K562 (cell line): ENCODE data around the gene SLC22A23. TPM values are rescaled to one million over a fixed set of nuclear protein-coding genes. Genes with fewer than 3 reads are reported as not detected.
A peak's percentile ranks its signal among the peaks of the same experiment; 100 is the strongest.

Source experiments
- ATAC-seq: fragments of 200-7000 bp; cut with Tn5 transposase; 3 replicates; pipeline ENCODE4 v1.9.1; 2020; ENCODE audit warnings: moderate library complexity
- BruUV-seq: library from RNA; stranded (reverse); fragments of 400-500 nt; replicated peaks from 2 replicates; lab custom pipeline; 2021; lab: Mats Ljungman, UMichigan
- CTCF ChIA-PET: fragments of 300-600 bp; formaldehyde crosslinking; extraction: SDS; loops from one replicate; lab custom pipeline; 2021; ENCODE audit warnings: low intra/inter-chr PET ratio; lab: Yijun Ruan, JAX
- POLR2A ChIA-PET: fragments of 300-600, 350-650 bp; sonication (Branson Sonifier 250); formaldehyde crosslinking; extraction: SDS; loops from one replicate; lab custom pipeline; 2021; ENCODE audit warnings: antibody characterized with exemption, inconsistent platforms; lab: Yijun Ruan, JAX
- DNase-seq, 4 experiments: peaks; one replicate each; pipeline versions ENCODE4 v3.0.0 to v3.0.0-alpha.2; 2011 to 2018; ENCODE audit warnings: low spot score in 3 of 4, mixed read lengths in 3 of 4; ENCODE audit errors: extremely low read depth in 1 of 4
- FAIRE-seq: peaks from 2 replicates; lab custom pipeline; 2011; peaks lifted over from hg19 to GRCh38; lab: Jason Lieb, UNC
- H2AFZ ChIP-seq: 2 replicates; pipeline ENCODE4 v1.6.0; 2011; ENCODE audit warnings: low read depth, low read length, control low read depth, inconsistent platforms
- H3K27ac ChIP-seq: fragments of 200-600 bp; 3 replicates; pipeline ENCODE4 v1.8.0; 2011; ENCODE audit warnings: low read depth, mild to moderate bottlenecking, control low read depth, inconsistent platforms, low read length, moderate library complexity, mixed read lengths; ENCODE audit errors: extremely low read depth
- H3K27me3 ChIP-seq, 2 experiments: fragments of 300-600 bp in 1 of 2; 2 replicates in 1 of 2; 3 replicates in 1 of 2; pipeline versions ENCODE4 v1.6.0 to v1.8.0; 2011; ENCODE audit warnings: inconsistent platforms in 2 of 2, low read length in 2 of 2, mild to moderate bottlenecking in 1 of 2, mixed read lengths in 1 of 2, moderate library complexity in 1 of 2; ENCODE audit not compliant: control insufficient read depth in 2 of 2, insufficient read depth in 2 of 2
- H3K36me3 ChIP-seq: fragments of 300-600 bp; 3 replicates; pipeline ENCODE4 v1.8.0; 2011; ENCODE audit warnings: mild to moderate bottlenecking, low read length, inconsistent platforms; ENCODE audit not compliant: control insufficient read depth, insufficient read depth
- H3K4me1 ChIP-seq, 2 experiments: fragments of 200-600 bp in 1 of 2; replicated peaks in 1 of 2; 2 replicates in 1 of 2; 3 replicates in 1 of 2; pipeline versions ENCODE4 v1.5.1 to v1.8.0; 2011; ENCODE audit warnings: inconsistent platforms in 2 of 2, low read length in 2 of 2, mild to moderate bottlenecking in 1 of 2, mixed read lengths in 1 of 2, moderate library complexity in 1 of 2; ENCODE audit not compliant: control insufficient read depth in 2 of 2, insufficient read depth in 2 of 2
- H3K4me2 ChIP-seq: 2 replicates; pipeline ENCODE4 v1.6.1; 2011; ENCODE audit warnings: low read length, control low read depth, inconsistent platforms, mixed read lengths; ENCODE audit not compliant: insufficient read depth
- H3K4me3 ChIP-seq: fragments of 200-600 bp; sonication (generic), shearing (Covaris generic); 2 replicates; pipeline ENCODE4 v1.5.1; 2016; ENCODE audit warnings: control low read depth, inconsistent platforms
- H3K79me2 ChIP-seq: fragments of 200-600 bp; 3 replicates; pipeline ENCODE4 v1.8.0; 2011; ENCODE audit warnings: low read length, inconsistent platforms; ENCODE audit not compliant: control insufficient read depth, insufficient read depth
- H3K9ac ChIP-seq, 2 experiments: 2 replicates each; pipeline versions ENCODE4 v1.6.0 to v1.6.1; 2011; ENCODE audit warnings: low read depth in 2 of 2, low read length in 2 of 2, control low read depth in 1 of 2, inconsistent platforms in 1 of 2, mild to moderate bottlenecking in 1 of 2, mixed read lengths in 1 of 2; ENCODE audit not compliant: insufficient read depth in 1 of 2
- H3K9me1 ChIP-seq: one replicate; pipeline ENCODE4 v1.6.0; 2011; ENCODE audit warnings: inconsistent platforms, mild to moderate bottlenecking, low read length, moderate library complexity; ENCODE audit not compliant: control insufficient read depth, insufficient read depth
- H3K9me3 ChIP-seq: replicated peaks from 2 replicates; pipeline ENCODE4 v1.5.1; 2011; ENCODE audit warnings: low read depth, low read length, inconsistent platforms; ENCODE audit not compliant: control insufficient read depth, insufficient read depth
- H4K20me1 ChIP-seq: replicated peaks from 2 replicates; pipeline ENCODE4 v1.6.1; 2011; ENCODE audit warnings: low read length, inconsistent platforms, mixed read lengths; ENCODE audit not compliant: control insufficient read depth, insufficient read depth
- BCL6 ChIP-seq: fragments of 250-450 bp; sonication (Bioruptor Pico); IDR thresholded peaks from 2 replicates; pipeline ENCODE4 v1.4.0; 2020
- CBFA2T2 ChIP-seq: fragments of 450-650 bp; conservative IDR thresholded peaks from 2 replicates; pipeline ENCODE4 v1.6.1; 2017; ENCODE audit warnings: mild to moderate bottlenecking
- CBFA2T3 ChIP-seq: fragments of 450-650 bp; IDR thresholded peaks from 2 replicates; pipeline ENCODE4 v1.6.1; 2017
- CBX1 ChIP-seq: sonication (generic); IDR thresholded peaks from 2 replicates; pipeline ENCODE4 v1.6.1; 2016; ENCODE audit warnings: antibody characterized with exemption, low read depth, mild to moderate bottlenecking
- FOXA3 ChIP-seq, 2 experiments: fragments of 450-650 bp in 1 of 2; sonication (generic) in 1 of 2; formaldehyde crosslinking; IDR thresholded peaks in 1 of 2; conservative IDR thresholded peaks in 1 of 2; 2 replicates each; pipeline versions ENCODE4 v1.4.0 to v1.8.0; 2020 to 2022; ENCODE audit warnings: mild to moderate bottlenecking in 2 of 2, missing genetic modification reagents in 1 of 2
- JUN ChIP-seq, 2 experiments: sonication (generic) in 1 of 2; formaldehyde crosslinking in 1 of 2; IDR thresholded peaks; 2 replicates each; pipeline versions ENCODE4 v1.6.1 to v1.8.0; 2012 to 2022; ENCODE audit warnings: borderline replicate concordance in 2 of 2, mild to moderate bottlenecking in 2 of 2, improper control_type of control experiment in 1 of 2, low read depth in 1 of 2, low read length in 1 of 2, missing genetic modification reagents in 1 of 2
- LARP7 ChIP-seq: fragments of 450-650 bp; IDR thresholded peaks from 2 replicates; pipeline ENCODE4 v1.6.1; 2016
- MAX ChIP-seq: sonication (generic); formaldehyde crosslinking; IDR thresholded peaks from 2 replicates; pipeline ENCODE4 v1.9.0; 2022; ENCODE audit warnings: mild to moderate bottlenecking, missing genetic modification reagents
- NFIX ChIP-seq: fragments of 250-450 bp; sonication (Bioruptor Pico); IDR thresholded peaks from 2 replicates; pipeline ENCODE4 v1.4.0; 2020; ENCODE audit warnings: low read depth, mild to moderate bottlenecking, moderate library complexity
- SRSF9 ChIP-seq: fragments of 200-400 bp; formaldehyde crosslinking; IDR thresholded peaks from 2 replicates; pipeline ENCODE4 v1.6.1; 2017; ENCODE audit warnings: low read depth, low read length, borderline replicate concordance
- WGBS: fragments of 100-300 bp; shearing (Covaris generic); methylation state at CpG from one replicate; pipeline ENCODE4 v1.1.6; 2016; ENCODE audit warnings: low coverage, mixed read lengths; ENCODE audit not compliant: insufficient coverage; ENCODE audit errors: missing lambda C conversion rate; 5-methylcytosine and 5-hydroxymethylcytosine counted together
- in situ Hi-C: fragments of 300-500 bp; cut with MboI; formaldehyde crosslinking; loops from 4 replicates; pipeline ENCODE4 v1.15.0; 2018; ENCODE audit warnings: inconsistent platforms, mixed read lengths
- intact Hi-C: fragments of 100-400 bp; cut with micrococcal nuclease; formaldehyde crosslinking; loops from 2 replicates; pipeline ENCODE4 v1.14.2; 2022
- polyA plus RNA-seq, 8 experiments: library from polyadenylated mRNA; depleted of rRNA in 4 of 8; stranded (reverse) in 5 of 8; unstranded in 3 of 8; fragments of >200 nt; fragmentation: Nextera tagmentation in 2 of 8; fragmentation: Illumina TruSeq in 1 of 8; extraction: Ambion mirVana in 2 of 8; extraction: Trizol in 1 of 8; gene quantifications; 2 replicates each; pipeline versions ENCODE4 v1.2.1 to v1.2.3, GENCODE V29; 2011 to 2014; ENCODE audit warnings: inconsistent platforms in 1 of 8, missing spikeins in 1 of 8
- total RNA-seq, 7 experiments: library from RNA; depleted of rRNA in 6 of 7; stranded (reverse); fragments of >200 nt in 6 of 7; fragmentation: Illumina TruSeq in 2 of 7; extraction: Trizol in 2 of 7; gene quantifications; 2 replicates each; pipeline versions ENCODE4 v1.2.1 to v1.2.3, GENCODE V29; 2011 to 2021; ENCODE audit warnings: low replicate concordance in 1 of 7

SLC22A23 gene
- total and polyA plus RNA-seq, 9 of the 15 experiments (the other 6 are each of a cell fraction or from before 2014, with no cell fraction given), result 0.30 to 8.7 (median 2.5) TPM

GRCh38 chr6:3415490-3415889, 41.4 kb downstream of the SLC22A23 start:
- no peak overlapping the region for H3K4me3 ChIP-seq
- H3K9me1 ChIP-seq, result no peaks in the 10 kb centered on the region
- in situ Hi-C loops, result no loop called here
- no peak for TF ChIP-seq LARP7
- no peak for TF ChIP-seq JUN (IDR thresholded peaks at IDR 0.05; ENCODE audit: borderline replicate concordance, low read depth, low read length)
- TF ChIP-seq JUN (CRISPR knock-in tag; IDR thresholded peaks at IDR 0.05; ENCODE audit: borderline replicate concordance), result no peak
- TF ChIP-seq FOXA3 (CRISPR knock-in tag; conservative IDR thresholded peaks at IDR 0.05 in 1 of 2, IDR thresholded peaks at IDR 0.05 in 1 of 2), result no peak
- TF ChIP-seq SRSF9, result no peak
- TF ChIP-seq, all 486 proteins: peak for 0
- no peaks in the 10 kb centered on the region for H4K20me1 ChIP-seq
- H3K4me1 ChIP-seq, result peaks cover 20 to 32% of the 10 kb centered on the region in 2 experiments
- FAIRE-seq (no peak), ATAC-seq (no peak), DNase-seq (no peak)
- no peak overlapping the region for H3K9ac ChIP-seq
- no peaks in the 10 kb centered on the region for H3K27me3 ChIP-seq
- H3K9me3 ChIP-seq, result no peaks in the 10 kb centered on the region
- H3K36me3 ChIP-seq, result no peaks in the 10 kb centered on the region; the same call in 2 of the 3 replicates
- no TSS peak for BruUV-seq
- H2AFZ ChIP-seq, result no peak overlapping the region
- no peaks in the 10 kb centered on the region for H3K79me2 ChIP-seq
- ChIA-PET POLR2A (interaction anchor here (0.8 to 1.1 kb wide), 4 partner anchors 11 to 89 kb away, joined by 3 read pairs; no protein-coding TSS in a partner anchor), CTCF (no interaction called here)
- WGBS, result 84% methylated on average over 8 of the region's 8 CpGs
- H3K4me2 ChIP-seq, result no peak overlapping the region
- H3K27ac ChIP-seq, result no peak overlapping the region
- intact Hi-C loops, result no loop called here

GRCh38 chr6:3415082-3415453, 41.8 kb downstream of the SLC22A23 start:
- ChIA-PET POLR2A (interaction anchor here (0.6 to 1.1 kb wide), 5 partner anchors 12 to 89 kb away, joined by 3 to 4 read pairs (median 3); no protein-coding TSS in a partner anchor), CTCF (no interaction called here)
- Histone ChIP-seq H3K36me3 (no peaks in the 10 kb centered on the region; the same call in 2 of the 3 replicates), H4K20me1 (no peaks in the 10 kb centered on the region), H2AFZ (peak overlapping the region; percentile 6; the same call in 1 of the 2 replicates), H3K27ac (no peak overlapping the region), H3K4me1 (peaks cover 20 to 35% of the 10 kb centered on the region in 2 experiments), H3K79me2 (no peaks in the 10 kb centered on the region), H3K9me1 (no peaks in the 10 kb centered on the region), H3K9me3 (no peaks in the 10 kb centered on the region), H3K4me3 (no peak overlapping the region), H3K27me3 (no peaks in the 10 kb centered on the region), H3K4me2 (peak overlapping the region; percentile 16; the same call in 1 of the 2 replicates), H3K9ac (no peak overlapping the region)
- ATAC-seq (peak; percentile 6; the same call in 2 of the 3 replicates), DNase-seq (peak in 2 of 4 experiments; percentile 71 to 73), FAIRE-seq (no peak)
- TF ChIP-seq MAX (CRISPR knock-in tag), result peak; percentile 51
- TF ChIP-seq CBX1, result no peak
- TF ChIP-seq CBFA2T3, result peak; percentile 35; the same call in 1 of the 2 replicates
- TF ChIP-seq CBFA2T2, result peak; percentile 20; the same call in 1 of the 2 replicates
- no peak for TF ChIP-seq NFIX (CRISPR knock-in tag)
- no peak for TF ChIP-seq BCL6 (CRISPR knock-in tag)
- intact Hi-C loops (no loop called here), in situ Hi-C loops (no loop called here)
- no TSS peak for BruUV-seq
- WGBS, result 12% methylated on average over 5 of the region's 5 CpGs
